ENCODE results near the gene PJA2. TPM values are rescaled to one million over a fixed set of nuclear protein-coding genes. Genes with fewer than 3 reads are reported as not detected.
A peak's percentile ranks its signal among the peaks of the same experiment; 100 is the strongest.

PJA2 gene
- total RNA-seq, 1 donor = 101 TPM

DNA sequence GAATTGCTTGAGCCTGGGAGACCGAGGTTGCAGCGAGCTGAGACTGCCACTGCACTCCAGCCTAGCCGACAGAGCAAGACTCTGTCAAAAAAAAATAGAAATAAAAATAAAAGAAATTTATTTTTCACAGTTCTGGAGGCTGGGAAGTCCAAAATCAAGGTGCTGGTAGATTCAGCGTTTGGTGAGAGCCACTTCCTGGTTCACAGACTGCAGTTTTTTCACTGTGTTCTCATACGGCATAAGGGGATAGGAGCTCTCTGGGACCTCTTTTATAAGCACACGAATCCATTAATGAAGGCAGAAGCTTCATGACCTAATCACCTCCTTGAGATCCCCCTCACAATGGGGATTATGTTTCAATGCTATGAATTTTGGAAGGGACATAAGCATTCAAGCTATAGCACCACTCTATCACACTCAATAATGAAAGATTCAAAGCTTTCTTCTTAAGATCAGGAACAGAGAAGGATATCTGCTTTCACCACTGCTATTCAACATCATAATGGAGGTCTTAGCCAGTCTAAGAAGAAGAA lies 5.3 kb downstream of the PJA2 start:
- Histone ChIP-seq H3K4me1 (ENCODE audit: insufficient read depth, low read length) (peaks cover 6% of the 10 kb centered on the region), H3K4me3 (ENCODE audit: insufficient read depth, low read length) (no peak overlapping the region), H3K79me2 (ENCODE audit: insufficient read depth, low read length) (peaks cover 100% of the 10 kb centered on the region), H3K27ac (ENCODE audit: low read depth, low read length) (no peak overlapping the region), H3K27me3 (ENCODE audit: insufficient read depth, low read length) (no peaks in the 10 kb centered on the region), H3K9me3 (ENCODE audit: low read depth, low read length) (no peaks in the 10 kb centered on the region), H3K36me3 (ENCODE audit: insufficient read depth, low read length) (no peaks in the 10 kb centered on the region), H4K20me1 (ENCODE audit: insufficient read depth, low read length) (peaks cover 76% of the 10 kb centered on the region), H2AFZ (ENCODE audit: low read length) (no peak overlapping the region), H3K4me2 (ENCODE audit: insufficient read depth, low read length) (no peak overlapping the region)
- no peak for DNase-seq (ENCODE audit: insufficient read length, low spot score, missing footprints)
- TF ChIP-seq, protein P1, sequence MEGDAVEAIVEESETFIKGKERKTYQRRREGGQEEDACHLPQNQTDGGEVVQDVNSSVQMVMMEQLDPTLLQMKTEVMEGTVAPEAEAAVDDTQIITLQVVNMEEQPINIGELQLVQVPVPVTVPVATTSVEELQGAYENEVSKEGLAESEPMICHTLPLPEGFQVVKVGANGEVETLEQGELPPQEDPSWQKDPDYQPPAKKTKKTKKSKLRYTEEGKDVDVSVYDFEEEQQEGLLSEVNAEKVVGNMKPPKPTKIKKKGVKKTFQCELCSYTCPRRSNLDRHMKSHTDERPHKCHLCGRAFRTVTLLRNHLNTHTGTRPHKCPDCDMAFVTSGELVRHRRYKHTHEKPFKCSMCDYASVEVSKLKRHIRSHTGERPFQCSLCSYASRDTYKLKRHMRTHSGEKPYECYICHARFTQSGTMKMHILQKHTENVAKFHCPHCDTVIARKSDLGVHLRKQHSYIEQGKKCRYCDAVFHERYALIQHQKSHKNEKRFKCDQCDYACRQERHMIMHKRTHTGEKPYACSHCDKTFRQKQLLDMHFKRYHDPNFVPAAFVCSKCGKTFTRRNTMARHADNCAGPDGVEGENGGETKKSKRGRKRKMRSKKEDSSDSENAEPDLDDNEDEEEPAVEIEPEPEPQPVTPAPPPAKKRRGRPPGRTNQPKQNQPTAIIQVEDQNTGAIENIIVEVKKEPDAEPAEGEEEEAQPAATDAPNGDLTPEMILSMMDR (IDR thresholded peaks at IDR 0.05; ENCODE audit: extremely low read depth, low read depth, low read length) = no peak

DNA sequence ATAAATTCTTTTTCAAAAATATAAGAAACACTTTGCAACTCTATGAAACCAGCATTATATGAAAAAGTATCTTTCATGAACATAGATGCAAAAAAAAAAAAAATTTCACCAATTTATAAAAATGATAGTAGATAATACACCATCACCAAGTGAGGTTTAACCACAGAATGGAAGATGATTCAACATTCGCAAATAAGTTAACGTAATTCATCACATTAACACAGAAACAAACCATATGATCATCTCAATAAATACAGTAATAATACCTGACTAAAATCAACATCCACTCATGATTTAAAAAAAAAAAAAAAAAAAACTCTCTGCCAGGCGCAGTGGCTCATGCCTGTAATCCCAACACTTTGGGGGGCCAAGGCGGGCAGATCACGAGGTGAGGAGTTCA lies 6.3 kb downstream of the PJA2 start:
- Histone ChIP-seq H3K79me2 (ENCODE audit: insufficient read depth, low read length) (peaks cover 99% of the 10 kb centered on the region), H4K20me1 (ENCODE audit: insufficient read depth, low read length) (peaks cover 82% of the 10 kb centered on the region), H3K27ac (ENCODE audit: low read depth, low read length) (no peak overlapping the region), H2AFZ (ENCODE audit: low read length) (no peak overlapping the region), H3K4me3 (ENCODE audit: insufficient read depth, low read length) (no peak overlapping the region), H3K4me1 (ENCODE audit: insufficient read depth, low read length) (peaks cover 10% of the 10 kb centered on the region), H3K9me3 (ENCODE audit: low read depth, low read length) (no peaks in the 10 kb centered on the region), H3K27me3 (ENCODE audit: insufficient read depth, low read length) (no peaks in the 10 kb centered on the region), H3K4me2 (ENCODE audit: insufficient read depth, low read length) (no peak overlapping the region), H3K36me3 (ENCODE audit: insufficient read depth, low read length) (no peaks in the 10 kb centered on the region)
- DNase-seq (ENCODE audit: insufficient read length, low spot score, missing footprints) = no peak
- TF ChIP-seq, protein P1 (IDR thresholded peaks at IDR 0.05; ENCODE audit: extremely low read depth, low read depth, low read length) = no peak

DNA sequence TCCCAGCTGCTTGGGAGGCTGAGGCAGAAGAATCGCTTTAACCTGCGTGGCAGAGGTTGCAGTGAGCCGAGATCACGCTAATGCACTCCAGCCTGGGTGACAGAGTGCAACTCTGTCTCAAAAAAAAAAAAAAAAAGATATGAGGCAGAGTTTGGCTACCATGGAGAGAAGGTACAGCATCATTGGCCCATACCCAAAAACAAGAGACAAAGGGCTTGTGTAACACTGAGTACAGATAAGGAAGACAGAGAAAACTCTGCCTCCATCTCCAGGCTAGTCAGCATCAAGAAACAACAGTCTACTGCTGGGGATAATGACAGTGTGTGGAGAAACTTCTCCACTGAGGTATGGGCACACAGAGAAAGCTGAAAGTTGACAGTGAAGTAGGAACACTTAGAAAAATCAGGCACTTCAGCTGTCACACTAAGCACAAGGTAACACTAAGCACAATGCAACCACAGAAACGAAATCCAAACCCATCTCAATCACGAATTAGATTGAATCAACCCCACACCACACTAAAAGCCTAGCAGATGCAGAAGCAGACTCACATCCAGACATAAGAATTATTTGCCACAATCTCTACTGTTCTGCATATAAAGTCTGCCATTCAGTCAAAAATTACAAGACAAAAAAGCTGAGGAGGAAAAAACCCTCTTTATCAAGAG lies 10.5 kb downstream of the PJA2 start:
- no peak overlapping the region for H3K4me3 ChIP-seq (ENCODE audit: insufficient read depth, low read length)
- peaks cover 6% of the 10 kb centered on the region for H3K4me1 ChIP-seq (ENCODE audit: insufficient read depth, low read length)
- H3K9me3 ChIP-seq (ENCODE audit: low read depth, low read length) = no peaks in the 10 kb centered on the region
- TF ChIP-seq, protein P1 (IDR thresholded peaks at IDR 0.05; ENCODE audit: extremely low read depth, low read depth, low read length) = no peak
- peak overlapping the region; percentile 11 for H3K27ac ChIP-seq (ENCODE audit: low read depth, low read length)
- no peaks in the 10 kb centered on the region for H3K27me3 ChIP-seq (ENCODE audit: insufficient read depth, low read length)
- H2AFZ ChIP-seq (ENCODE audit: low read length) = no peak overlapping the region
- H4K20me1 ChIP-seq (ENCODE audit: insufficient read depth, low read length) = peaks cover 61% of the 10 kb centered on the region
- no peaks in the 10 kb centered on the region for H3K36me3 ChIP-seq (ENCODE audit: insufficient read depth, low read length)
- H3K4me2 ChIP-seq (ENCODE audit: insufficient read depth, low read length) = peak overlapping the region; percentile 34
- peaks cover 98% of the 10 kb centered on the region for H3K79me2 ChIP-seq (ENCODE audit: insufficient read depth, low read length)
- no peak for DNase-seq (ENCODE audit: insufficient read length, low spot score, missing footprints)

DNA sequence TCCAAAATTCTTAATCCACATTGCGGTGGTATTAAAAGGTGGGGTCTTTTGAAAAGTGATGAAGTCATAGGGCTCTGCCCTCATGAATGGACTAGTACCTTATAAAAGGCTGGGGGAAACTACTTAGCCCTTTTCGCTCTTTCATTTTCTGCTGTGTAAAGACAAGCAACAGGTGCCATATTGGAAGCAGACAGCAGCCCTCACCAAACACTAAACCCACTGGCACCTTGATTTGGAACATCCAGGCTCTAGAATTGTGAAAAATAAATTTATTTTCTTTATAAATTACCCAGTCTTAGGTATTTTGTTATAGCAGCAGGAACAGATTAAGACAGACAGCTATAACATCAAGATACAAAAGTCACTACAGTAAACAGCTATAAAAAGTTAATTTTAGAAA lies 12.8 kb downstream of the PJA2 start:
- DNase-seq (ENCODE audit: insufficient read length, low spot score, missing footprints) = no peak
- H3K4me3 ChIP-seq (ENCODE audit: insufficient read depth, low read length) = no peak overlapping the region
- H4K20me1 ChIP-seq (ENCODE audit: insufficient read depth, low read length) = peaks cover 57% of the 10 kb centered on the region
- no peaks in the 10 kb centered on the region for H3K27me3 ChIP-seq (ENCODE audit: insufficient read depth, low read length)
- no peak overlapping the region for H2AFZ ChIP-seq (ENCODE audit: low read length)
- TF ChIP-seq, protein P1 (IDR thresholded peaks at IDR 0.05; ENCODE audit: extremely low read depth, low read depth, low read length) = no peak
- H3K27ac ChIP-seq (ENCODE audit: low read depth, low read length) = no peak overlapping the region
- peaks cover 6% of the 10 kb centered on the region for H3K4me1 ChIP-seq (ENCODE audit: insufficient read depth, low read length)
- peaks cover 98% of the 10 kb centered on the region for H3K79me2 ChIP-seq (ENCODE audit: insufficient read depth, low read length)
- no peak overlapping the region for H3K4me2 ChIP-seq (ENCODE audit: insufficient read depth, low read length)
- no peaks in the 10 kb centered on the region for H3K36me3 ChIP-seq (ENCODE audit: insufficient read depth, low read length)
- no peaks in the 10 kb centered on the region for H3K9me3 ChIP-seq (ENCODE audit: low read depth, low read length)
